Lung (tissue), 10 donors: ENCODE measurements around the gene CDK11B. TPM values are rescaled to one million over a fixed set of nuclear protein-coding genes. Genes with fewer than 3 reads are reported as not detected.
"Not testable (repeated sequence)": the region's sequence is repeated elsewhere in the genome, so short reads cannot be mapped to it uniquely, and the experiment has no call there.

Experiments
- ATAC-seq: fragments of 200-7000 bp; cut with Tn5 transposase; one replicate; pipeline ENCODE4 v1.9.1; 2020; ENCODE audit warnings: moderate number of reproducible peaks; ENCODE audit not compliant: insufficient read depth, low FRiP score
- DNase-seq, 3 donors: peaks; one replicate each; pipeline ENCODE4 v3.0.0-alpha.2; 2013 to 2017
- H3K27ac ChIP-seq, 2 donors: one replicate each; pipeline ENCODE4 v1.5.1; 2013; ENCODE audit warnings: mild to moderate bottlenecking in 2 of 2, moderate library complexity in 2 of 2, control low read depth in 1 of 2, inconsistent platforms in 1 of 2, low read depth in 1 of 2, low read length in 1 of 2
- H3K27me3 ChIP-seq, 3 donors: one replicate each; pipeline ENCODE4 v1.5.1; 2013; ENCODE audit warnings: low read length in 2 of 3; ENCODE audit not compliant: control insufficient read depth in 3 of 3, insufficient read depth in 3 of 3
- H3K36me3 ChIP-seq, 4 donors: one replicate each; pipeline ENCODE4 v1.5.1; 2013; ENCODE audit warnings: low read length in 4 of 4, mild to moderate bottlenecking in 1 of 4, moderate library complexity in 1 of 4; ENCODE audit not compliant: control insufficient read depth in 4 of 4, insufficient read depth in 4 of 4
- H3K4me1 ChIP-seq, 5 donors: one replicate each; pipeline ENCODE4 v1.5.1; 2013; ENCODE audit warnings: low read length in 5 of 5, mild to moderate bottlenecking in 2 of 5, moderate library complexity in 1 of 5; ENCODE audit not compliant: control insufficient read depth in 5 of 5, insufficient read depth in 5 of 5
- H3K4me3 ChIP-seq: one replicate; pipeline ENCODE4 v1.5.1; 2013; ENCODE audit warnings: mild to moderate bottlenecking, control low read depth, moderate library complexity
- H3K9ac ChIP-seq, 2 donors: one replicate each; pipeline ENCODE4 v1.5.1; 2013; ENCODE audit warnings: low read length in 2 of 2, control low read depth in 1 of 2; ENCODE audit not compliant: insufficient read depth in 1 of 2
- H3K9me3 ChIP-seq, 4 donors: one replicate each; pipeline ENCODE4 v1.5.1; 2013; ENCODE audit warnings: low read length in 3 of 4, mild to moderate bottlenecking in 1 of 4, moderate library complexity in 1 of 4; ENCODE audit not compliant: control insufficient read depth in 4 of 4, insufficient read depth in 3 of 4
- WGBS, 2 donors: extraction: QIAGEN DNeasy Blood & Tissue Kit; methylation state at CpG; one replicate each; pipeline ENCODE4 v1.1.7; 2013; 5-methylcytosine and 5-hydroxymethylcytosine counted together
- polyA plus RNA-seq, 2 donors: library from polyadenylated mRNA; stranded (reverse); fragments of 200-250 nt; gene quantifications; one replicate each; pipeline ENCODE4 v1.2.1, GENCODE V29; 2013
- total RNA-seq, 2 donors: library from RNA; depleted of rRNA in 1 of 2; stranded (reverse); fragments of >200 nt in 1 of 2; gene quantifications; one replicate each; pipeline ENCODE4 v1.2.1, GENCODE V29; 2014 to 2021
- donor health status: Bipolar disorder and iron deficiency.
- donor health status: healthy.
- donor health status: DM: yes; HTN: yes; CAD: no.

The CDK11B gene
- total and polyA plus RNA-seq, 4 donors = 15.7 to 39.6 (median 24.2) TPM

DNA sequence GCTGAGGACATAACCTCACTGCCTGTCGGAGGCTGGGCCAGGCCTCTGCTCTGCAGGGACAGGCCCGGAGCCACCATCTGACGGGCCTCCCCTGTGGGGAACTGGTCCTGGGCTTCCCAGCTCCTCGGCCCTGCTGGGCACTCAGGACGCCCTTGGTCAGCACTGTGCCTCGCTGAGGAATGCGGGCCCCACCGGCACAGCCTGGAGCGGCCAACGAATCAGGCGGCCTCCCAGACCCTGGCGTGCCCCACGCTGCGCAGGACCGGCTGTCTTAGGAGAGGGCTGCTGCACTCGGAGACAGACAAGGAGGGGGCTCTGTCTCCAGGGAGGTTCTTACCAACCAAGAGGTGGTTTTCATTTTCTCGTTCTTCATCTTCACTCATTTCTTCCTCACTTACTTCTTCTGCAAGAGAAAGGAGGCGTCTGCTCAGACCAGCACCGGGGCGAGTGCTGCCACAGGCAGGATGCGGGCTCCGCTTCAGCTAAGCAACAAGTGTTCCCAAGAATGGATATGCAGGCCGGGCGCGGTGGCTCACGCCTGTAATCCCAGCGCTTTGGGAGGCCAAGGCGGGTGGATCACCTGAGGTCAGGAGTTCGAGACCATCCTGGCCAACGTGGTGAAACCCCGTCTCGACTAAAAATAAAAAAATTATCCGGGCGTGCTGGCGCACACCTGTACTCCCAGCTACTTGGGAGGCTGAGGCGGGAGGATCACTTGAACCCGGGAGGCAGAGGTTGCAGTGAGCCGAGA, 17.9 kb downstream of the CDK11B start:
- WGBS, 2 donors = 94 to 98% methylated on average over 26 to 32 of the region's 38 CpGs
- not testable (repeated sequence) for H3K4me3 ChIP-seq, H3K4me1 ChIP-seq, DNase-seq, H3K27ac ChIP-seq, ATAC-seq, H3K9me3 ChIP-seq, H3K9ac ChIP-seq, H3K27me3 ChIP-seq
- peaks cover 0 to 22% (median 0%) of the 10 kb centered on the region in 4 donors for H3K36me3 ChIP-seq

DNA sequence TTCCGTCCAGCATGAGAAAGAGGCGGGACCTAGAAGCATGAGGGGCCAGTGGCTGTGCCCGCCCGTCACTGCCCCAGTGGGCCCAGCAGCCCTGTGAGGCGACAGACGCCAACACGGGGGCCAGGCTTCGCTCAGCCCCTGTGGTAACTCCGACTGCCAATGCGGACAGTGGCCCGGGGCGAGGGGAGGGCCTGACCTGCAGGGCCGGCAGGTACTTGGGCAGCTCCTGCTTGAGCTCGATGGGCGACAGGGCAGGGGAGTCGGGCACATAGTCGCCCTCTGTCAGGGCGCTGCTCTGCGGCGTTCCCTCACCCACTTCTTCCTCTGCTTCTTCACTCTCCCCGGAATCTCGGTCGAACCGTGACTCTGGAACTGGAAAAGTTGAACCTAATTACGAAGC, 18.7 kb downstream of the CDK11B start:
- not testable (repeated sequence) for ATAC-seq, H3K27me3 ChIP-seq, H3K9me3 ChIP-seq, H3K4me1 ChIP-seq, DNase-seq, H3K27ac ChIP-seq, H3K9ac ChIP-seq, H3K4me3 ChIP-seq
- H3K36me3 ChIP-seq = peaks cover 0 to 21% (median 0%) of the 10 kb centered on the region in 4 donors
- WGBS, 2 donors = 93 to 95% methylated on average over 9 to 18 of the region's 25 CpGs

DNA sequence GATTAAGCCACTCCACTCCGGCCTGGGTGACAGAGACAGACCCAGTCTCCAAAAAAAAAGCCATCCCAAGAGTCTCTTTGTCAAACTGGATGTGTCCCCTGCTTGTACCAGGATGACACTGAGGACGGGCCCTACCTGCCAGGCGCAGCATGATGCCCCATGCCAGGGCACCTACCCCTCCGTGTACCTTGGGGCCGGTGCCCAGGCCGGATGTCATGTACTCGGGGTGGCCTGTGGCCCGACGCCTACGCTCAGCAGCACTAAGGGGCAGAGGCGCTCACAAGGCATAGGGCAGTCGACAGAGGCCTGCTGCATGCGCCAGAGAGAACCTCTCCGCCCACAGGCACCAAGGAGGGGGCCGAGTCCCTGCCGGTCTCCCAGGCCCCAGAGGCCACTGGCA, 19.4 kb downstream of the CDK11B start:
- not testable (repeated sequence) for H3K4me1 ChIP-seq, ATAC-seq, H3K27me3 ChIP-seq, H3K9me3 ChIP-seq, H3K9ac ChIP-seq, H3K4me3 ChIP-seq, H3K27ac ChIP-seq, DNase-seq
- peaks cover 0 to 21% (median 0%) of the 10 kb centered on the region in 4 donors for H3K36me3 ChIP-seq
- WGBS, 2 donors = 97 to 98% methylated on average over 15 to 16 of the region's 16 CpGs

DNA sequence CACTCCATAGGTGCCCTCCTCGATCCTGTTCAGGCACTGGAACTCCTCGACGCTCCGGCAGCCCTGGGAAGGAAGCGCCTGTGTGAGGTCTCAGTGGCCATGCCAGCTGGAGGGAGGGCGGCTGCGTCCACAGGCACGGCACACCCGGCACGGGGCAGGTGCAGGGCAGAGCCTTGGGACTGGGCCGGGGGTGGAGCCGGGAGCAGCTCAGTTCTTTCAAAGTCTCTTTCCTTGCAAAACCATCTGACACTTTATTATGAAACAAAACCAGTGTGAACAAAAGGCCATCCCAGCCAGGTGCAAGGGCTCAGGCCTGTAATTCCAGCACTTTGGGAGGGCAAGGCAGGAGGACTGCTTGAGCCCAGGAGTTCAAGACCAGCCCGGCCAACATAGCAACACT, 20.3 kb downstream of the CDK11B start:
- H3K27me3 ChIP-seq, ATAC-seq, H3K4me3 ChIP-seq, H3K4me1 ChIP-seq, H3K27ac ChIP-seq, H3K9ac ChIP-seq, DNase-seq, H3K9me3 ChIP-seq: not testable (repeated sequence)
- 96 to 97% methylated on average over 8 to 9 of the region's 13 CpGs for WGBS, 2 donors
- H3K36me3 ChIP-seq = peaks cover 0 to 21% (median 0%) of the 10 kb centered on the region in 4 donors

DNA sequence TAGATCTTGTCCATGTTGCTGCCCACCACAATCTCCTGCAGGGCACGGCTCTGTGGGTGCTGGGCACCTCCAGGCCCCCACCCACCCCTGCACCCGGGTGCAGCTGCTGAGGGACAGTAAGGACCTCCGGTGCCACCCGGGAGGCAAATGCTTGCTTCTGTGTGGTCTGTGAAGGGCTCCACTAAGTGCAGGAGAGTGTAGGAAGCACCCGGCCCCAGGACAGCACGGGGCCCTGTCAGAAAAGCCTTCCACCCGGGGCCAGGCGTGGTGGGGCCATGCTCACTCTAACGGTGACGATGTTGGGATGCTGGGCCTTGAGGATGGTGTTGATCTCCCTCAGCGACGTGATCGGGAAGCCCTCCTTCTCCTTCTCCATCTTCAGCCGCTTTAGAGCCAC, 21.3 kb downstream of the CDK11B start:
- not testable (repeated sequence) for H3K9me3 ChIP-seq, H3K27ac ChIP-seq, DNase-seq, H3K27me3 ChIP-seq, ATAC-seq, H3K4me1 ChIP-seq, H3K9ac ChIP-seq, H3K4me3 ChIP-seq
- WGBS, 2 donors = 90 to 91% methylated on average over 14 of the region's 14 CpGs
- peaks cover 0 to 21% (median 0%) of the 10 kb centered on the region in 4 donors for H3K36me3 ChIP-seq

DNA sequence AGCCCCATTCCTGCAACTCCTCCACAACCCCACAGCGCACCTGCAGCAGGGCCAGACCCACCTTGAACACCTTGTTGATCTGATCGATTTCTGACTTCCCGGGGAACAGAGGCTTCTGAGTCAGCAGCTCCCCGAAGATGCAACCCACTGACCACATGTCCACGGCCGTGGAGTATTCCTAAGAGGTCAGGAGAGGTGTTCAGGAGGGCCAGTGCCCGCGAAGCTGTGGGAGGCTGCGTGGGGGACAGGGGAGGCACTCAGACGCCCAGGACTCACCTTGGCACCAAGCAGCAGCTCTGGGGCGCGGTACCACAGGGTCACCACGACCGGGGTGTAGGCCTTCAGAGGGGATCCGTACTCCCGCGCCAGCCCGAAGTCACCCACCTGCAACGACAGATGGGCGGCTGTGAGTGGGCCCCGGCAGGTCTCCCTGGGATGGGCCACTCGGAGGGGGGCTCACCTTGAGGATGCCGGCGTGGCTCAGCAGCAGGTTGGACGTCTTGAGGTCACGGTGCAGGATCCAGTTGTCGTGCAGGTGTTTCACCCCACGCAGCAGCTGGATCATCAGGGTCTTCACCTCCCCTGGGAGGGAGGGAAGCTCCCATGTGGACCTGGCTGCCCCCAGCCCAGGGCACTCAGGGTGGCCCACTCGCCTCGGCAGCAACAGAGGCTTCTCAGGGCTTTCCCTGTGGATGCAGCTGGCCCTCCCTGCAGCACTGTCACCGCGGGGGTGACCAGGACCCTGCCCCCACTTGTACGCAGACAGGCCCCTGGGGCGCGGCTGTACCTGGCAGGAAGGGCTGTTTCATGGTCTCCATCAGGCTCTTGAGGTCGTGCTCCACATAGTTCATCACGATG, 22.0 kb downstream of the CDK11B start:
- ATAC-seq, H3K27ac ChIP-seq, H3K4me1 ChIP-seq, DNase-seq, H3K27me3 ChIP-seq, H3K9ac ChIP-seq, H3K9me3 ChIP-seq, H3K4me3 ChIP-seq: not testable (repeated sequence)
- WGBS, 2 donors = 94 to 95% methylated on average over 37 of the region's 37 CpGs
- H3K36me3 ChIP-seq = peaks cover 0 to 21% (median 0%) of the 10 kb centered on the region in 4 donors

DNA sequence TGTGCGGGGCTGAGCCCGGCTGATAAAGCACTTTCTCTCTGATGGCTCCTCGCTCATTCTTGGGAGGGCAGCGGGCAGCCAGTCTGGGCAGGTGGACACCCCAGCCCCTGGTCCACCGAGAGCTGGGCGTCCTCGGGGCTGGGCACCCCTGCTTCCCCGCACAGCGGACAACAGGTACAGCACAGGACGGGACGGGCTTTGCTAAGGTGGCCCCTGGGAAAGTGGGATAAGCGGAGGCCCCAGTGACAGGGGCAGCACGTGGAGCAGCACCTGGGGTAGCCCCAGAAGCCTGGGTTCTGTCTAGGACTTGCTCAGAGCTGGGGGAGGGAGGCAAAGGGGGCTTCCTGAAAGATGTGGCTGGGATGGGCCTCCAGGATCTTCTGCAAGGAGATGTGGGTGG, 24.2 kb downstream of the CDK11B start:
- H3K4me1 ChIP-seq, H3K27me3 ChIP-seq, H3K27ac ChIP-seq, H3K4me3 ChIP-seq, H3K9me3 ChIP-seq, ATAC-seq, DNase-seq, H3K9ac ChIP-seq: not testable (repeated sequence)
- peaks cover 0 to 19% (median 0%) of the 10 kb centered on the region in 4 donors for H3K36me3 ChIP-seq
- 93 to 95% methylated on average over 9 of the region's 13 CpGs for WGBS, 2 donors

DNA sequence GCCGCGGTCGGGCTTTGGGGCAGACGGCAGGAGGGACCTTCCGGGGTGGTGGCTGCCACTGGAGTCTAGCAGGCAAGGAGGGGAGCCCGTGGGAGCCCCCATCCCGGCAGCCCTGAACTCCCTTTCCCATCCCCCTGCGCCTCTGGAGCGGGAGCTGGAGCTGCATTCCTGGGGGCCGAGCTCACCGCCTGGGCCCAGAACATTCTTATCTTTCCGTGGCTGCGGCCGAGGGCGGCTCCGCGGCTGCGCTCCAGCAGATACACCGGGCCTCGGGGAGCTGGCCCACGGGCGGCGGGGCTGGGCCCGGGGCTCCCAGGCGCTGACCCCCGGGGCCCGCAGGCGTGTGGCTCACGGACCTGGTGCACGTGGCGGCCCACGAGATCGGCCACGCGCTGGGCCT, 25.4 kb downstream of the CDK11B start:
- H3K9ac ChIP-seq, H3K27ac ChIP-seq, H3K4me3 ChIP-seq, H3K9me3 ChIP-seq, H3K4me1 ChIP-seq, H3K27me3 ChIP-seq, ATAC-seq, DNase-seq: not testable (repeated sequence)
- WGBS, 2 donors = no CpG with 5 or more reads among the region's 35 CpGs
- H3K36me3 ChIP-seq = peaks cover 0 to 16% (median 0%) of the 10 kb centered on the region in 4 donors
